ENCODE results near the gene STAT3.
"Not testable (repeated sequence)": the region's sequence is repeated elsewhere in the genome, so short reads cannot be mapped to it uniquely, and the experiment has no call there.

STAT3 gene

DNA sequence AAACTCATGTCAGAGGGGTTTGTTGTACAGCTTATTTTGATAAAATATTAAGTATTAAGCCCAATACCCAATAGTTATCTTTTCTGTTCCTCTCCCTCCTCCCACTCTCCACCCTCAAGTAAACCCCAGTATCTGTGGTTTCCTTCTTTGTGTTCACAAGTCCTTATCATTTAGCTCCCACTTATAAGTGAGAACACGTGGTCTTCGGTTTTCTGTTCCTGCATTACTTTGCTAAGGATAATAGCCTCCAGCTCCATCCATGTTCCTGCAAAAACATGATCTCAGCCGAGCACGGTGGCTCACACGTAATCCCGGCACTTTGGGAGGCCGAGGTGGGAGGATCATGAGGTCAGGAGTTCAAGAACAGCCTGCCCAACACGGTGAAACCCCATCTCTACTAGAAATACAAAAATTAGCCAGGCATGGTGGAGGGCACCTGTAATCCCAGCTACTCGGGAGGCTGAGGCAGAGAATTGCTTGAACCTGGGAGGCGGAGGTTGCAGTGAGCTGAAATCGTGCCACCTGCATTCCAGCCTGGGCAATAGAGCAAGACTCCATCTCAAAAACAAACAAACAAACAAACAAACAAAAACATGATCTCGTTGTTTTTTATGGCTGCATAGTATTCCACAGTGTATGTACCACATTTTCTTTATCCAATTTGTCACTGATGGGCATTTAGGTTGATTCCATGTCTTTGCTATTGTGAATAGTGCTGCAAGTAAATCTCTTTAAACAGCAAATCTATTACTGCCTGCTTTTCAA, 19.3 kb downstream of the STAT3 start:
- not testable (repeated sequence) for H3K36me3 ChIP-seq (ENCODE audit: control insufficient read depth, low read depth, low read length); H3K4me3 ChIP-seq (ENCODE audit: low read length); H3K27me3 ChIP-seq (ENCODE audit: control insufficient read depth, insufficient read depth, low read length); H3K27ac ChIP-seq (ENCODE audit: low read length); H3K9me3 ChIP-seq (ENCODE audit: control insufficient read depth, low read depth, low read length); H3K4me1 ChIP-seq (ENCODE audit: control insufficient read depth, low read depth, low read length); H3K9ac ChIP-seq (ENCODE audit: low read length)

DNA sequence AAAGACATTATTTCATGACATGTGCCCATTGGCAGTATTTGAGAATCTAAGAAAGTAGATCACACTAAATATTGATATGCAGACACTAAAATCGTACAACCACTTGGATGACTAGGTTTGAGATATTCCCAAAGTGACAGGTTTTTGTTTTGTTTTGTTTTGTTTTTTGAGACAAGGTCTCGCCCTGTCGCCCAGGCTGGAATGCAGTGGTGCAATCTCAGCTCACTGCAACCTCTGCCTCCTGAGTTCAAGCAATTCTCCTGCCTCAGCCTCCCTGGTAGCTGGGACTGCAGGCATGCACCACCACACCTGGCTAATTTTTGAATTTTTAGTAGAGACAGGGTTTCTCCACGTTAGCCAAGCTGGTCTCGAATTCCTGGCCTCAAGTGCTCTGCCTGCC, 19.9 kb downstream of the STAT3 start:
- H3K36me3 ChIP-seq (ENCODE audit: control insufficient read depth, low read depth, low read length); H3K4me1 ChIP-seq (ENCODE audit: control insufficient read depth, low read depth, low read length); H3K27ac ChIP-seq (ENCODE audit: low read length); H3K9me3 ChIP-seq (ENCODE audit: control insufficient read depth, low read depth, low read length); H3K4me3 ChIP-seq (ENCODE audit: low read length); H3K27me3 ChIP-seq (ENCODE audit: control insufficient read depth, insufficient read depth, low read length); H3K9ac ChIP-seq (ENCODE audit: low read length): not testable (repeated sequence)

DNA sequence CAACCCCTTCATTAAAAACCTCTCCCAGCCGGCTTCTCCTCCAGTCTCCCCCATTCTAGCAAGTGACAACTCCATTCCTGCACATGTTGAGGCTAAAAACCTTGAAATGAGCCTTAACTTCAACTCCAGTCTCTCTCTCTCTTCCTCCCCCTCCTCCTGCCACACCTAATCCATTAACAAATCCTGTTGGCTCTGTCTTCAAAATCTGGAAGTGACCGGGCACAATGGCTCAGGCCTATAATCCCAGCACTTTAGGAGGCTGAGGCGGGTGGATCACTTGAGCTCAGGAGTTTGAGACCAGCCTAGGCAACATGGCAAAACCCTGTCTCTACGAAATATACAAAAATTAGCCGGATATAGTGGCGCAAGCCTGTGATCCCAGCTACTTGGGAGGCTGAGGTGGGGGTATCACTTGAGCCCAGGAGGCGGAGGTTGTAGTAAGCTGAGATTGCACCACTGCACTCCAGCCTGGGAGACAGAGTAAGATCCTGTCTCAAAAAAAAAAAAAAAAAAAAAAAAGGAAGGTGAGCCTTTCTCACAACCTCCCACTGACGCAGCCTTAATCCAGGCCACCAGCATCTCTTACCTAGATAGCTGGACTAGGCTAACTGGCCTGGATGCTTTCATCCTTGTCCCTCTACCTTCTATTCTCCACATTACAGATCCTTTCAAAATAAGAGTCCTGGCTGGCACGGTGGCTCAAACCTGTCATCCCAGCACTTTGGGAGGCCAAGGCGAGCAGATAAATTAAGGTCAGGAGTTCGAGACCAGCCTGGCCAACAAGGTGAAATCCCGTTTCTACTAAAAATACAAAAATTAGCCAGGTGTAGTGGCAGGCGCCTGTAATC, 21.8 kb downstream of the STAT3 start:
- not testable (repeated sequence) for H3K4me3 ChIP-seq (ENCODE audit: low read length); H3K9me3 ChIP-seq (ENCODE audit: control insufficient read depth, low read depth, low read length); H3K9ac ChIP-seq (ENCODE audit: low read length); H3K27me3 ChIP-seq (ENCODE audit: control insufficient read depth, insufficient read depth, low read length); H3K36me3 ChIP-seq (ENCODE audit: control insufficient read depth, low read depth, low read length); H3K27ac ChIP-seq (ENCODE audit: low read length)
- H3K4me1 ChIP-seq (ENCODE audit: control insufficient read depth, low read depth, low read length), result peaks cover 19% of the 10 kb centered on the region

GRCh38 chr17:42365136-42365535, 23.1 kb downstream of the STAT3 start:
- no peaks in the 10 kb centered on the region for H3K9me3 ChIP-seq (ENCODE audit: control insufficient read depth, low read depth, low read length)
- no peak overlapping the region for H3K27ac ChIP-seq (ENCODE audit: low read length)
- no peak overlapping the region for H3K4me3 ChIP-seq (ENCODE audit: low read length)
- no peaks in the 10 kb centered on the region for H3K36me3 ChIP-seq (ENCODE audit: control insufficient read depth, low read depth, low read length)
- no peaks in the 10 kb centered on the region for H3K27me3 ChIP-seq (ENCODE audit: control insufficient read depth, insufficient read depth, low read length)
- no peak overlapping the region for H3K9ac ChIP-seq (ENCODE audit: low read length)
- H3K4me1 ChIP-seq (ENCODE audit: control insufficient read depth, low read depth, low read length), result peaks cover 19% of the 10 kb centered on the region

GRCh38 chr17:42363767-42364585, 24.3 kb downstream of the STAT3 start:
- peaks cover 19% of the 10 kb centered on the region for H3K4me1 ChIP-seq (ENCODE audit: control insufficient read depth, low read depth, low read length)
- no peaks in the 10 kb centered on the region for H3K27me3 ChIP-seq (ENCODE audit: control insufficient read depth, insufficient read depth, low read length)
- no peak overlapping the region for H3K27ac ChIP-seq (ENCODE audit: low read length)
- H3K36me3 ChIP-seq (ENCODE audit: control insufficient read depth, low read depth, low read length), result no peaks in the 10 kb centered on the region
- no peak overlapping the region for H3K4me3 ChIP-seq (ENCODE audit: low read length)
- H3K9ac ChIP-seq (ENCODE audit: low read length), result no peak overlapping the region
- H3K9me3 ChIP-seq (ENCODE audit: control insufficient read depth, low read depth, low read length), result no peaks in the 10 kb centered on the region

DNA sequence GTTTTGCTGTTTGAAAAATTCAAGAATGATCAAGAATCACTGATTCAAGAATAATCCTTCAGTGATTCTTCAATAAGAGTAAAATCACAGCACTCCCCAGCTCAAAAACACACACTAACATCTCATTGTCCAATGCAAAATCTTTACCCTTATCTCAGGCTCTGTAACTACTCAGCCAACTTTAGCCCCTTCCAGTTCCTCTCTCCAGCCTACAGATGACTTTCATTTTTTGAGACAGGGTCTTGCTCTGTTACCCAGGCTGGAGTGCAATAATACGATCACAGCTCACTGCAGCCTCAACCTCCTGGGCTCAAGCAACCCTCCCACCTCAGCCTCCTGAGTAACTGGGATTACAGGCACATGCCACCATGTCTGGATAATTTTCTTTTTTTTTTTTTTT, 25.0 kb downstream of the STAT3 start:
- H3K9ac ChIP-seq (ENCODE audit: low read length), result no peak overlapping the region
- H3K4me1 ChIP-seq (ENCODE audit: control insufficient read depth, low read depth, low read length), result peaks cover 19% of the 10 kb centered on the region
- H3K9me3 ChIP-seq (ENCODE audit: control insufficient read depth, low read depth, low read length), result no peaks in the 10 kb centered on the region
- no peaks in the 10 kb centered on the region for H3K27me3 ChIP-seq (ENCODE audit: control insufficient read depth, insufficient read depth, low read length)
- no peak overlapping the region for H3K27ac ChIP-seq (ENCODE audit: low read length)
- no peak overlapping the region for H3K4me3 ChIP-seq (ENCODE audit: low read length)
- no peaks in the 10 kb centered on the region for H3K36me3 ChIP-seq (ENCODE audit: control insufficient read depth, low read depth, low read length)

GRCh38 chr17:42362245-42362961, 25.8 kb downstream of the STAT3 start:
- Histone ChIP-seq H3K27me3 (ENCODE audit: control insufficient read depth, insufficient read depth, low read length) (no peaks in the 10 kb centered on the region), H3K4me3 (ENCODE audit: low read length) (no peak overlapping the region), H3K9me3 (ENCODE audit: control insufficient read depth, low read depth, low read length) (no peaks in the 10 kb centered on the region), H3K36me3 (ENCODE audit: control insufficient read depth, low read depth, low read length) (no peaks in the 10 kb centered on the region), H3K9ac (ENCODE audit: low read length) (no peak overlapping the region), H3K27ac (ENCODE audit: low read length) (no peak overlapping the region), H3K4me1 (ENCODE audit: control insufficient read depth, low read depth, low read length) (peaks cover 16% of the 10 kb centered on the region)

- H3K9me3 ChIP-seq (ENCODE audit: control insufficient read depth, low read depth, low read length), result no peaks in the 10 kb centered on the region
- no peaks in the 10 kb centered on the region for H3K27me3 ChIP-seq (ENCODE audit: control insufficient read depth, insufficient read depth, low read length)
- H3K4me3 ChIP-seq (ENCODE audit: low read length), result no peak overlapping the region
- H3K36me3 ChIP-seq (ENCODE audit: control insufficient read depth, low read depth, low read length), result no peaks in the 10 kb centered on the region
- H3K9ac ChIP-seq (ENCODE audit: low read length), result no peak overlapping the region
- no peak overlapping the region for H3K27ac ChIP-seq (ENCODE audit: low read length)
- H3K4me1 ChIP-seq (ENCODE audit: control insufficient read depth, low read depth, low read length), result peaks cover 16% of the 10 kb centered on the region
Measured at GRCh38 chr17:42361781-42362186, 26.5 kb downstream of the STAT3 start.

GRCh38 chr17:42360388-42360787, 27.9 kb downstream of the STAT3 start:
- H3K4me3 ChIP-seq (ENCODE audit: low read length); H3K36me3 ChIP-seq (ENCODE audit: control insufficient read depth, low read depth, low read length); H3K27me3 ChIP-seq (ENCODE audit: control insufficient read depth, insufficient read depth, low read length); H3K27ac ChIP-seq (ENCODE audit: low read length); H3K9me3 ChIP-seq (ENCODE audit: control insufficient read depth, low read depth, low read length); H3K9ac ChIP-seq (ENCODE audit: low read length): not testable (repeated sequence)
- H3K4me1 ChIP-seq (ENCODE audit: control insufficient read depth, low read depth, low read length), result peaks cover 11% of the 10 kb centered on the region

GRCh38 chr17:42359133-42359532, 29.1 kb downstream of the STAT3 start:
- H3K4me3 ChIP-seq (ENCODE audit: low read length), result no peak overlapping the region

DNA sequence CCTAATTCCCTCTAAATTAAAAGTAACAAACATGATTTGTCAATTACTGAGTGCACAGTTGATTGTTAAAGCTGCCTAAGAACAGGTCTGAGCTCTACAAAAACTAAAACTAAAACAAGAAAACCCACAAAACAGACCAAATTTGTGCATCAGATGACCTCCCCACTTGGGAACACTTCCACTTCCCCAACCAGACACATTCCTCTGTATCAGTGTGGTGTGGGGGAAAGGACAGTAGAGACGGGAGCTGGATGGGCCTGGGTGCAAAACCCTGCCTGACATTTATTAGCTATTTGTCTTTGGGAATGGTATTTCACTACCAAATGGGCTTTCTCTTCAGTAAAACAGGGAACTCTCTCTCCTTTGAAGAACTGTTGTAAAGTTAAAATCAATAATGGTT, 29.8 kb downstream of the STAT3 start:
- no peaks in the 10 kb centered on the region for H3K36me3 ChIP-seq (ENCODE audit: control insufficient read depth, low read depth, low read length)
- H3K4me1 ChIP-seq (ENCODE audit: control insufficient read depth, low read depth, low read length), result peaks cover 11% of the 10 kb centered on the region
- H3K4me3 ChIP-seq (ENCODE audit: low read length), result no peak overlapping the region
- no peak overlapping the region for H3K27ac ChIP-seq (ENCODE audit: low read length)
- H3K9me3 ChIP-seq (ENCODE audit: control insufficient read depth, low read depth, low read length), result no peaks in the 10 kb centered on the region
- no peaks in the 10 kb centered on the region for H3K27me3 ChIP-seq (ENCODE audit: control insufficient read depth, insufficient read depth, low read length)
- no peak overlapping the region for H3K9ac ChIP-seq (ENCODE audit: low read length)

More at GRCh38 chr17:42359133-42359532, 29.1 kb downstream of the STAT3 start:
- Histone ChIP-seq H3K27ac (ENCODE audit: low read length) (no peak overlapping the region), H3K9ac (ENCODE audit: low read length) (no peak overlapping the region), H3K27me3 (ENCODE audit: control insufficient read depth, insufficient read depth, low read length) (no peaks in the 10 kb centered on the region), H3K4me1 (ENCODE audit: control insufficient read depth, low read depth, low read length) (peaks cover 11% of the 10 kb centered on the region), H3K36me3 (ENCODE audit: control insufficient read depth, low read depth, low read length) (no peaks in the 10 kb centered on the region), H3K9me3 (ENCODE audit: control insufficient read depth, low read depth, low read length) (no peaks in the 10 kb centered on the region)

Data from iPS-18a (cell line).